Measurements from ENCODE around the gene ATP10D.

The ATP10D gene

GRCh38 chr4:47488706-47489105 lies 3.6 kb downstream of the ATP10D start:
- Histone ChIP-seq H3K4me3 (no peak overlapping the region), H3K27me3 (no peaks in the 10 kb centered on the region), H3K27ac (no peak overlapping the region), H3K9me3 (no peaks in the 10 kb centered on the region), H3K4me1 (peaks cover 0 to 51% (median 10%) of the 10 kb centered on the region in 4 donors), H3K36me3 (no peaks in the 10 kb centered on the region)
- no peak for DNase-seq
- intact Hi-C loops (cut with DNase I; ENCODE audit: low total_unique reads) = no loop called here
- no peak for TF ChIP-seq CTCF (IDR thresholded peaks at IDR 0.05)

- no peaks in the 10 kb centered on the region for H3K27me3 ChIP-seq
- H3K27ac ChIP-seq = no peak overlapping the region
- peak in 1 of 2 experiments; percentile 36 for TF ChIP-seq CTCF (IDR thresholded peaks at IDR 0.05)
- intact Hi-C loops (cut with DNase I; ENCODE audit: low total_unique reads) = no loop called here
- H3K4me1 ChIP-seq = peaks cover 0 to 60% (median 20%) of the 10 kb centered on the region in 4 donors
- H3K9me3 ChIP-seq = no peaks in the 10 kb centered on the region
- no peak overlapping the region for H3K4me3 ChIP-seq
- no peaks in the 10 kb centered on the region for H3K36me3 ChIP-seq
- DNase-seq = no peak
Observed at GRCh38 chr4:47490550-47490949, 5.5 kb downstream of the ATP10D start.

GRCh38 chr4:47493238-47494123 lies 8.4 kb downstream of the ATP10D start:
- Histone ChIP-seq H3K27ac (peak overlapping the region; percentile 24 to 58), H3K4me3 (no peak overlapping the region), H3K36me3 (no peaks in the 10 kb centered on the region), H3K9me3 (no peaks in the 10 kb centered on the region), H3K27me3 (no peaks in the 10 kb centered on the region), H3K4me1 (peaks cover 0 to 76% (median 18%) of the 10 kb centered on the region in 4 donors)
- DNase-seq = no peak
- no peak for TF ChIP-seq CTCF (IDR thresholded peaks at IDR 0.05)
- intact Hi-C loops (cut with DNase I; ENCODE audit: low total_unique reads) = no loop called here

GRCh38 chr4:47494124-47494430 lies 9.0 kb downstream of the ATP10D start:
- no peak for DNase-seq
- intact Hi-C loops (cut with DNase I; ENCODE audit: low total_unique reads) = no loop called here
- peak overlapping the region in 1 of 2 donors; percentile 58 for H3K27ac ChIP-seq
- no peaks in the 10 kb centered on the region for H3K9me3 ChIP-seq
- no peaks in the 10 kb centered on the region for H3K27me3 ChIP-seq
- H3K36me3 ChIP-seq = no peaks in the 10 kb centered on the region
- H3K4me3 ChIP-seq = no peak overlapping the region
- TF ChIP-seq CTCF (IDR thresholded peaks at IDR 0.05) = no peak
- H3K4me1 ChIP-seq = peaks cover 0 to 82% (median 21%) of the 10 kb centered on the region in 4 donors

GRCh38 chr4:47498899-47499298 lies 13.8 kb downstream of the ATP10D start:
- H3K27ac ChIP-seq = peak overlapping the region; percentile 53 to 54
- H3K4me3 ChIP-seq = no peak overlapping the region
- H3K9me3 ChIP-seq = no peaks in the 10 kb centered on the region
- intact Hi-C loops (cut with DNase I; ENCODE audit: low total_unique reads) = no loop called here
- no peak for TF ChIP-seq CTCF (IDR thresholded peaks at IDR 0.05)
- no peaks in the 10 kb centered on the region for H3K27me3 ChIP-seq
- peaks cover 0 to 66% (median 22%) of the 10 kb centered on the region in 4 donors for H3K4me1 ChIP-seq
- no peak for DNase-seq
- H3K36me3 ChIP-seq = no peaks in the 10 kb centered on the region
